Panc1 (cell line): ENCODE measurements around the gene PCNX2. TPM values are rescaled to one million over a fixed set of nuclear protein-coding genes. Genes with fewer than 3 reads are reported as not detected.

ENCODE experiments used
- ATAC-seq: fragments of 200-7000 bp; cut with Tn5 transposase; 2 replicates; pipeline ENCODE4 v1.9.1; 2020; ENCODE audit warnings: mild to moderate bottlenecking, moderate library complexity
- BruUV-seq: library from RNA; stranded (reverse); fragments of 400-500 nt; replicated peaks from 2 replicates; lab custom pipeline; 2021; lab: Mats Ljungman, UMichigan
- CTCF ChIA-PET: fragments of 300-600 bp; sonication (Branson Sonifier 250); formaldehyde crosslinking; loops from one replicate; lab custom pipeline; 2022; ENCODE audit warnings: antibody characterized with exemption; lab: Charles Lee
- POLR2A ChIA-PET: fragments of 300-600 bp; sonication (Branson Sonifier 250); formaldehyde crosslinking; loops from one replicate; lab custom pipeline; 2022; ENCODE audit warnings: antibody characterized with exemption; lab: Charles Lee
- DNase-seq: peaks from one replicate; pipeline ENCODE4 v3.0.0-alpha.2; 2010; ENCODE audit warnings: low read depth, low spot score
- H3K27ac ChIP-seq: 2 replicates; pipeline ENCODE4 v1.5.1; 2011; ENCODE audit warnings: mild to moderate bottlenecking, low read length, inconsistent platforms
- H3K27me3 ChIP-seq: fragments of 200-500 bp; sonication (Bioruptor generic); 2 replicates; pipeline ENCODE4 v1.6.0; 2014; ENCODE audit warnings: low read length, inconsistent platforms; ENCODE audit not compliant: control insufficient read depth, insufficient read depth
- H3K36me3 ChIP-seq: fragments of 200-500 bp; sonication (Bioruptor generic); 2 replicates; pipeline ENCODE4 v1.5.1; 2014; ENCODE audit warnings: inconsistent platforms, mild to moderate bottlenecking, low read length, moderate library complexity; ENCODE audit not compliant: control insufficient read depth, insufficient read depth
- H3K4me1 ChIP-seq: 2 replicates; pipeline ENCODE4 v1.5.1; 2011; ENCODE audit warnings: inconsistent platforms, mild to moderate bottlenecking, low read length, moderate library complexity; ENCODE audit not compliant: control insufficient read depth, insufficient read depth
- H3K4me3 ChIP-seq, 2 experiments: 2 replicates each; pipeline ENCODE4 v1.5.1; 2011 to 2012; ENCODE audit warnings: low read depth in 2 of 2, low read length in 2 of 2, mild to moderate bottlenecking in 2 of 2, inconsistent platforms in 1 of 2, moderate library complexity in 1 of 2
- H3K9me3 ChIP-seq: fragments of 200-500 bp; sonication (Bioruptor generic); 2 replicates; pipeline ENCODE4 v1.5.1; 2014; ENCODE audit warnings: low read depth, mild to moderate bottlenecking, inconsistent platforms, low read length, moderate library complexity; ENCODE audit not compliant: control insufficient read depth, insufficient read depth
- CTCF ChIP-seq: fragments of 450-650 bp; IDR thresholded peaks from 2 replicates; pipeline ENCODE4 v1.5.1; 2017; ENCODE audit warnings: mild to moderate bottlenecking
- POLR2AphosphoS5 ChIP-seq: IDR thresholded peaks from 2 replicates; pipeline ENCODE4 v1.6.1; 2012; ENCODE audit warnings: mild to moderate bottlenecking, low read depth, low read length, moderate library complexity
- SIN3A ChIP-seq: IDR thresholded peaks from 2 replicates; pipeline ENCODE4 v1.6.1; 2012; ENCODE audit warnings: low read depth, mild to moderate bottlenecking, low read length, moderate library complexity, borderline replicate concordance; ENCODE audit not compliant: insufficient read depth
- TCF7L2 ChIP-seq: IDR thresholded peaks from 2 replicates; pipeline ENCODE4 v1.6.1; 2011; ENCODE audit warnings: mild to moderate bottlenecking, low read depth, low read length, inconsistent platforms
- in situ Hi-C: cut with HindIII; loops from 2 replicates; pipeline ENCODE4 v1.10.0; 2016; ENCODE audit warnings: low sequenced_read_pairs, low pct_unique_long_range_greater_than_20kb
- intact Hi-C: fragments of 100-400 bp; cut with micrococcal nuclease; formaldehyde crosslinking; loops from one replicate; pipeline ENCODE4 v1.10.0; 2022; ENCODE audit not compliant: unreplicated experiment
- total RNA-seq: library from RNA; stranded (reverse); gene quantifications from one replicate; pipeline ENCODE4 v1.2.1, GENCODE V29; 2021; ENCODE audit not compliant: unreplicated experiment
- TF ChIP-seq, protein P1 (sequence below), 2 experiments: IDR thresholded peaks; 2 replicates each; pipeline ENCODE4 v1.6.1; 2011 to 2012; ENCODE audit warnings: low read depth in 2 of 2, control low read depth in 1 of 2, low read length in 1 of 2, mild to moderate bottlenecking in 1 of 2, moderate library complexity in 1 of 2; ENCODE audit not compliant: insufficient read depth in 1 of 2

The PCNX2 gene
- total RNA-seq, 1 experiment from 2014 or later, result 2.6 TPM

GRCh38 chr1:233237647-233238046, 57.9 kb downstream of the PCNX2 start:
- DNase-seq (no peak), ATAC-seq (no peak)
- no peak for TF ChIP-seq POLR2AphosphoS5
- no peak for TF ChIP-seq CTCF
- no peak for TF ChIP-seq SIN3A
- TF ChIP-seq, protein P1, sequence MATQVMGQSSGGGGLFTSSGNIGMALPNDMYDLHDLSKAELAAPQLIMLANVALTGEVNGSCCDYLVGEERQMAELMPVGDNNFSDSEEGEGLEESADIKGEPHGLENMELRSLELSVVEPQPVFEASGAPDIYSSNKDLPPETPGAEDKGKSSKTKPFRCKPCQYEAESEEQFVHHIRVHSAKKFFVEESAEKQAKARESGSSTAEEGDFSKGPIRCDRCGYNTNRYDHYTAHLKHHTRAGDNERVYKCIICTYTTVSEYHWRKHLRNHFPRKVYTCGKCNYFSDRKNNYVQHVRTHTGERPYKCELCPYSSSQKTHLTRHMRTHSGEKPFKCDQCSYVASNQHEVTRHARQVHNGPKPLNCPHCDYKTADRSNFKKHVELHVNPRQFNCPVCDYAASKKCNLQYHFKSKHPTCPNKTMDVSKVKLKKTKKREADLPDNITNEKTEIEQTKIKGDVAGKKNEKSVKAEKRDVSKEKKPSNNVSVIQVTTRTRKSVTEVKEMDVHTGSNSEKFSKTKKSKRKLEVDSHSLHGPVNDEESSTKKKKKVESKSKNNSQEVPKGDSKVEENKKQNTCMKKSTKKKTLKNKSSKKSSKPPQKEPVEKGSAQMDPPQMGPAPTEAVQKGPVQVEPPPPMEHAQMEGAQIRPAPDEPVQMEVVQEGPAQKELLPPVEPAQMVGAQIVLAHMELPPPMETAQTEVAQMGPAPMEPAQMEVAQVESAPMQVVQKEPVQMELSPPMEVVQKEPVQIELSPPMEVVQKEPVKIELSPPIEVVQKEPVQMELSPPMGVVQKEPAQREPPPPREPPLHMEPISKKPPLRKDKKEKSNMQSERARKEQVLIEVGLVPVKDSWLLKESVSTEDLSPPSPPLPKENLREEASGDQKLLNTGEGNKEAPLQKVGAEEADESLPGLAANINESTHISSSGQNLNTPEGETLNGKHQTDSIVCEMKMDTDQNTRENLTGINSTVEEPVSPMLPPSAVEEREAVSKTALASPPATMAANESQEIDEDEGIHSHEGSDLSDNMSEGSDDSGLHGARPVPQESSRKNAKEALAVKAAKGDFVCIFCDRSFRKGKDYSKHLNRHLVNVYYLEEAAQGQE (IDR thresholded peaks at IDR 0.05; ENCODE audit: insufficient read depth in 1 of 2, low read depth in 2 of 2, low read length in 1 of 2), result no peak
- TF ChIP-seq TCF7L2, result no peak
- no TSS peak for BruUV-seq
- CTCF ChIA-PET, result no interaction called here
- intact Hi-C loops, result no loop called here
- Histone ChIP-seq H3K27ac (no peak overlapping the region), H3K4me3 (no peak overlapping the region), H3K36me3 (no peaks in the 10 kb centered on the region), H3K27me3 (no peaks in the 10 kb centered on the region), H3K9me3 (no peaks in the 10 kb centered on the region), H3K4me1 (no peaks in the 10 kb centered on the region)
- in situ Hi-C loops, result no loop called here
- POLR2A ChIA-PET, result no interaction called here

- ChIA-PET POLR2A (no interaction called here), CTCF (no interaction called here)
- ATAC-seq (no peak), DNase-seq (no peak)
- Histone ChIP-seq H3K27me3 (no peaks in the 10 kb centered on the region), H3K4me1 (no peaks in the 10 kb centered on the region), H3K36me3 (no peaks in the 10 kb centered on the region), H3K27ac (no peak overlapping the region), H3K9me3 (no peaks in the 10 kb centered on the region), H3K4me3 (no peak overlapping the region)
- no peak for TF ChIP-seq POLR2AphosphoS5
- TF ChIP-seq SIN3A, result no peak
- no peak for TF ChIP-seq TCF7L2
- TF ChIP-seq, protein P1 (IDR thresholded peaks at IDR 0.05; ENCODE audit: insufficient read depth in 1 of 2, low read depth in 2 of 2, low read length in 1 of 2), result no peak
- TF ChIP-seq CTCF, result no peak
- intact Hi-C loops (no loop called here), in situ Hi-C loops (no loop called here)
- no TSS peak for BruUV-seq
Measured at GRCh38 chr1:233233508-233234040, 62.0 kb downstream of the PCNX2 start.
